ENCODE data around the gene SPATA31E1.
"Not testable (repeated sequence)": the region's sequence is repeated elsewhere in the genome, so short reads cannot be mapped to it uniquely, and the experiment has no call there.

- TF ChIP-seq POLR2A (IDR thresholded peaks at IDR 0.05; ENCODE audit: low read length); GATA1 (IDR thresholded peaks at IDR 0.05; ENCODE audit: low read depth, low read length): not testable (repeated sequence)
Observed at GRCh38 chr9:87924851-87925250, 42.2 kb downstream of the SPATA31E1 start.

All from erythroblast (primary cell).